Stimulated activated CD4-positive, alpha-beta T cell treated with anti-CD3 and anti-CD28 coated beads, Interleukin-4, amount 100 ng/mL, for 24 hours (primary cell): Measurements from ENCODE around the gene C11orf52.
A peak's percentile ranks its signal among the peaks of the same experiment; 100 is the strongest.
"Not testable (repeated sequence)": the region's sequence is repeated elsewhere in the genome, so short reads cannot be mapped to it uniquely, and the experiment has no call there.

Experiments used
- DNase-seq: peaks from one replicate; pipeline ENCODE4 v3.0.0-alpha.2; 2020

C11orf52 gene

GRCh38 chr11:111913031-111913861, 5.5 kb upstream of the C11orf52 start:
- DNase-seq = no peak

- DNase-seq = no peak
Measured at GRCh38 chr11:111913997-111914396, 4.7 kb upstream of the C11orf52 start.

GRCh38 chr11:111916768-111917167, 1.9 kb upstream of the C11orf52 start:
- DNase-seq = no peak

- DNase-seq = no peak
Measured at GRCh38 chr11:111917312-111917711, 1.4 kb upstream of the C11orf52 start.

GRCh38 chr11:111917788-111918187, 925 bp upstream of the C11orf52 start:
- no peak for DNase-seq

GRCh38 chr11:111920908-111921307, 2.2 kb downstream of the C11orf52 start:
- no peak for DNase-seq

- no peak for DNase-seq
Measured at GRCh38 chr11:111921541-111922230, 3.0 kb downstream of the C11orf52 start.

GRCh38 chr11:111922803-111923202, 4.1 kb downstream of the C11orf52 start:
- no peak for DNase-seq

GRCh38 chr11:111923351-111923788, 4.7 kb downstream of the C11orf52 start:
- no peak for DNase-seq

- no peak for DNase-seq
Measured at GRCh38 chr11:111923951-111924350, 5.2 kb downstream of the C11orf52 start.

GRCh38 chr11:111925953-111926352, 7.2 kb downstream of the C11orf52 start:
- DNase-seq = no peak

GRCh38 chr11:111926505-111927391, 8.0 kb downstream of the C11orf52 start:
- peak; percentile 93 for DNase-seq

- DNase-seq = no peak
Measured at GRCh38 chr11:111930472-111930871, 11.8 kb downstream of the C11orf52 start.

- no peak for DNase-seq
Measured at GRCh38 chr11:111932611-111932950, 13.9 kb downstream of the C11orf52 start.

GRCh38 chr11:111933176-111933575, 14.5 kb downstream of the C11orf52 start:
- not testable (repeated sequence) for DNase-seq

GRCh38 chr11:111933872-111934271, 15.2 kb downstream of the C11orf52 start:
- DNase-seq = no peak

GRCh38 chr11:111934306-111934705, 15.6 kb downstream of the C11orf52 start:
- DNase-seq = no peak

GRCh38 chr11:111935317-111936039, 16.8 kb downstream of the C11orf52 start:
- no peak for DNase-seq

- no peak for DNase-seq
Measured at GRCh38 chr11:111936040-111936540, 17.4 kb downstream of the C11orf52 start.

GRCh38 chr11:111937461-111937769, 18.7 kb downstream of the C11orf52 start:
- DNase-seq = no peak

- no peak for DNase-seq
Measured at GRCh38 chr11:111937844-111938243, 19.1 kb downstream of the C11orf52 start.

GRCh38 chr11:111938687-111939160, 20.0 kb downstream of the C11orf52 start:
- DNase-seq = peak; percentile 61
